ENCODE measurements around the gene SLC25A6.
A peak's percentile ranks its signal among the peaks of the same experiment; 100 is the strongest.
"Not testable (repeated sequence)": the region's sequence is repeated elsewhere in the genome, so short reads cannot be mapped to it uniquely, and the experiment has no call there.

Gene SLC25A6

GRCh38 chrX:1412551-1413161 lies 20.7 kb upstream of the SLC25A6 start:
- no peak for DNase-seq (ENCODE audit: low read depth)

DNA sequence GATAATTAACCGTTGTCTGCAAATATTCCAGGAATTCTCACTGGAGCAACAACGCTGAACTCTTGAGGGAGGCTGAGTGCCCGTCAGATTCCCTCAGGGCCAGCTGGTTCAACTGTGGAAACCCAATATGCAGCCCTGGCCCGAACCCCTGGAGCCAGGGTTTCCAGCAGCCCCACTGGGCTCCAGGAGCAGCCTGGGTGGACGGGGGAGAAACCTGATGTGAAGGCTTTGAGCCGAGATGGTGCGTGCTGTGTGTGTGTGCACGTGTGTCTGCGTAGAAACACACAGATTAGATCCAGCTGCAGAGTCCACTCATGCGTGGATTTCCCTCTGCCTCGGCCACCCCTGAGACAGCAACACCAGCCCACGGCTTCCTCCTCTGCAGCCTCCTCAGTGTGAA lies 19.4 kb upstream of the SLC25A6 start:
- DNase-seq (ENCODE audit: low read depth): peak; percentile 35

DNA sequence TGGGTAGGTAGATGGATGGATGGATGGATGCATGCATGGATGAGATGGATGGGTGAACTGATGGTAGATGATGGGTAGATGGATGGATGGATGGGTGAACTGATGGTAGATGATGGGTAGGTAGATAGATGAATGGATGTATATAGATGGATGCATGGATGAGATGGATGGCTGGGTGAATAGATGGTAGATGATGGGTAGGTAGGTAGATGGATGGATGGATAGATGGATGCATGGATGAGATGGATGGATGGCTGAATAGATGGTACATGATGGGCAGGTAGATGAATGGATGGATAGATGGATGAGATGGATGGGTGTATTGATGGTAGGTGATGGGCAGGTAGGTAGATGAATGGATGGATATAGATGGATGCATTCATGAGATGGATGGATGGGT lies 15.1 kb upstream of the SLC25A6 start:
- DNase-seq (ENCODE audit: low read depth): no peak

DNA sequence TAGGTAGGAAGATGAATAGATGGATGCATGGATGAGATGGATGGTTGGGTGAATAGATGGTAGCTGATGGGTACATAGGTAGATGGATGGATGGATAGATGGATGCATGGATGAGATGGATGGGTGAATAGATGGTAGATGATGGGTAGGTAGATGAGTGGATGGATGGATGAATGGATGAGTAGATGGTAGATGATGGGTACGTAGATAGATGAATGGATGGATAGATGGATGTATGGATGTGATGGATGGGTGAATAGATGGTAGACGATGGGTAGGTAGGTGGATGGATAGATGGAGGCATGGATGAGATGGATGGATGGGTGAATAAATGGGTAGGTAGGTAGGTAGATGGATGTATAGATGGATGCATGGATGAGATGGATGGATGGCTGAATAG lies 13.9 kb upstream of the SLC25A6 start:
- not testable (repeated sequence) for DNase-seq (ENCODE audit: low read depth)

DNA sequence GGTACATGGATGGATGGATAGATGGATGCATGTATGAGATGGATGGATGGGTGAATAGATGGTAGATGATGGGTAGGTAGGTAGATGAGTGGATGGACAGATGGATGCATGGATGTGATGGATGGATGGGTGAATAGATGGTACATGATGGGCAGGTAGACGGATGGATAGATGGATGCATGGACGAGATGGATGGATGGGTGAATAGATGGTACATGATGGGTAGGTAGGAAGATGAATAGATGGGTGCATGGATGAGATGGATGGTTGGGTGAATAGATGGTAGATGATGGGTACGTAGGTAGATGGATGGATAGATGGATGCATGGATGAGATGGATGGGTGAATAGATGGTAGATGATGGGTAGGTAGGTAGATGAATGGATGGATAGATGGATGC lies 12.0 kb upstream of the SLC25A6 start:
- DNase-seq (ENCODE audit: low read depth): not testable (repeated sequence)

GRCh38 chrX:1403228-1403627 lies 11.3 kb upstream of the SLC25A6 start:
- DNase-seq (ENCODE audit: low read depth): no peak

DNA sequence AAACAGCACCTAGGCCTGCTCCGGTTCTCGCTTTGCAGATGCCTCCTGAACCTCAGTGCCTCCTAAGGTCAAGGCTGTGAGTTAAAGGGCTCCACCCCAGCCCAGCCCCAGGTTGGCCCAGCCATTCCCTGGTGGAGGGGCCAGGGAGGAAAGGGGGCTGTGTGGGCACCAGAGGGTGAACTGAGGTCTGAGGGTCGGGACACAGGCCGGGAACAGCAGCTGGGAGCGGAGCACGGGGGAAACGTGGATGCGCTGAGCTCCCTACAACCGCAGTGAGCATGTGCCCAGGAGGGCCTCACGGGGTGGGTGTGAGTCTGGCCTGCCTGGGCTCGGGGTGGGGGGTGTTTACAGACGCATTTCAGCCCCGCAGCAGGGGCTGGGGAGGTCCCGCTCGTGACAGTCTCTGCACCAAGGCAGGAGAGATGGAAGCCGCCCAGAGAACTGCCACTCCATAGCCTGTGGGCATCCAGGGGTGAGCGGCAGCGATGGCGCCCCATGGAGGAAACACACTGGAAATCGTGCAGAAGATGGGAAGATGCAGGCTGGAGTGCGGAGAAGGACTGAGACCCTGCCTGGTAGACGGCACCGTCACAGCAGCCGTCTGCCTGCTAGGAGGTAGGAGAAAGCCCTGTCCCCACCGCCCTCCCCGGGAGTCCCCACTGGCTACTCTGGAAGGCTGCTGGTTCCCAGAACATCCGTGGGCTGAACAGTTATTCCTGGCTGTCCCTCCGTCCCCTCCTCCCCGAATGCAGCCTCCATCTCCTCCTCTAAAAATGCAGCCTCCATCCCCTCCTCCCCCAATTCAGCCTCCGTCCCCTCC lies 9.9 kb upstream of the SLC25A6 start:
- no peak for DNase-seq (ENCODE audit: low read depth)

GRCh38 chrX:1400742-1401471 lies 9.0 kb upstream of the SLC25A6 start:
- DNase-seq (ENCODE audit: low read depth): no peak

GRCh38 chrX:1400049-1400448 lies 8.1 kb upstream of the SLC25A6 start:
- no peak for DNase-seq (ENCODE audit: low read depth)

GRCh38 chrX:1398431-1399340 lies 6.8 kb upstream of the SLC25A6 start:
- no peak for DNase-seq (ENCODE audit: low read depth)

GRCh38 chrX:1397441-1398270 lies 5.7 kb upstream of the SLC25A6 start:
- no peak for DNase-seq (ENCODE audit: low read depth)

DNA sequence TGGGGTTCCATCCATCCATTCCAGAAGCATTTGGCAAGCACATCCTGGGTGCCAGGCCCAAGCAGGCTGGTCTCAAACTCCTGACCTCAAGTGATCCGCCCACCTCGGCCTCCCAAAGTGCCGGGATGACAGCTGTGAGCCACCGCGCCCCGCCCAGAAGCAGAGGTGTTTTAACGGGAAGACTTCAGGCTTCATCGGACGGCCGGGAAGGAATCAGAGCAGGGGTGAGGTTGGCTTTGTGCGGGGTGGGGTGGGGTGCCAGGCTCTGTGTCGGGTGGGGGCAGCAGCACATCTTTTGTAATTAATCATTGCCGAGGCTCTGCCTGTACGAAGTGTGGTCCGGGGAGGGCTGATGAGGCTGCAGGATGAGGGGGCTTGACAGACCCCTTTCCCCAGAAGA lies 5.1 kb upstream of the SLC25A6 start:
- DNase-seq (ENCODE audit: low read depth): no peak

- DNase-seq (ENCODE audit: low read depth): no peak
These were observed 3.8 kb upstream of the SLC25A6 start for GRCh38 chrX:1395646-1396216.

- DNase-seq (ENCODE audit: low read depth): peak; percentile 50
These were observed 3.0 kb upstream of the SLC25A6 start for GRCh38 chrX:1394731-1395501.

- DNase-seq (ENCODE audit: low read depth): no peak
These were observed 2.1 kb upstream of the SLC25A6 start for GRCh38 chrX:1393871-1394615.

DNA sequence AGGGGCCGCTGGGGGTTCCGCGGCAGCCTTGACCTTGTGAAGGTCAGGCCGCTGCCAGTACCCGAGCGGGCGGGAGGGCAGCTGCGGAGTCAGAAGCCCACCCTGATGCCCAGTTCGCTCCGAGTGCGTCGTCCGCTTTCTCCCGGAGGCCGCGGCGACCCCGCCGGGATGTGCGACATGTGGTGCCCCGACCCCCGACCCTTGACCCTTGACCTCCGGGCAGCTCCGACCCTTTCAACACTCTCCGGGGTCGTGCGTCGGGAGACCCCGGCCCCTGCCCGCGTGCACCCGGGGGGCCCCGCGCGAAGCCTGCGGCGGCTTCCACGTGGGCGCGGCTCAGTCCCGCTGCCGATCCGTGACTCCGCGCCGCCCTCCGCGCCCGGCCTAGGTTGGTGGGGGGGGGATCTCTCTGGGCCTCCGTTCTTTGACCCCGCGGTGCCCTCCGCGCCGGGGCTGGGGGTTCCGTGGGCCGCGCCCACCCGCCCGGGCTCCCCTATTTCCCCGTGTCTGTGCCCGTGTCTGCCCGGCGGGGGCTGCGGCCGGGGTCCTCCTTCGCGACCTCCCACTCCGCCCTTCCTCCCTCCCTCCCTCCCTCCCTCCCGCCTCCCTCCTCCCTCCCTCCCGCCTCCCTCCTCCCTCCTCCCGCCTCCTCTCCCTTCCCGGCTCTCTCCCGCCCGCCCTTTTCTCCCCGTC lies 609 bp upstream of the SLC25A6 start:
- DNase-seq (ENCODE audit: low read depth): peak; percentile 68

DNA sequence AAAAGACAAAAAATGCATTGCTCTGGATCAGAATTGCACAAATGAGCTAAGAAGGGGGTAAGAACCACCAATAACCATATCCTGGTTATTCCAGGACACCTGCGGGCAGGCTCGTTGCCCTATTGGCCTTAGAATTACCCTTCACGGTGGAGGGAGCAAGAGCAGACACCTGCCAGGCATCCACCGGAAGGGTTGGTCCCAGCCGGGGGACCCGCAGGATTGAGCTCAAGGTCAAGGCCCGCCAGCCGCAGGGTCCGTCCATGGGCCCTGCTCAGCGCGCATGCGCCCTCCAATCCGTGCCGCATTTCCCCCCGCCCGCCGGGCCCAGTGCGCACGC lies 575 bp downstream of the SLC25A6 start:
- no peak for DNase-seq (ENCODE audit: low read depth)

- no peak for DNase-seq (ENCODE audit: low read depth)
These were observed 1.1 kb downstream of the SLC25A6 start for GRCh38 chrX:1390621-1391369.
